GM19397 (cell line): ENCODE results near the gene KIAA1586.

Experiments
- ATAC-seq: cut with Tn5 transposase; IDR thresholded peaks from one replicate; pipeline ENCODE4 v1.9.1; 2021; ENCODE audit warnings: mild to moderate bottlenecking, moderate library complexity; ENCODE audit not compliant: unreplicated experiment

Gene KIAA1586

GRCh38 chr6:57102976-57103375, 56.5 kb downstream of the KIAA1586 start:
- no peak for ATAC-seq

- ATAC-seq, result no peak
Observed at GRCh38 chr6:57104336-57104735, 57.8 kb downstream of the KIAA1586 start.
